Memory B cell (primary cell): ENCODE data around the gene PLPPR3.

Experiments used
- ATAC-seq: fragments of 150-1000 bp; cut with Tn5 transposase; 2 replicates; pipeline ENCODE4 v1.10.0; 2021; ENCODE audit warnings: low read depth, mild to moderate bottlenecking, moderate library complexity
- DNase-seq, 2 donors: peaks; one replicate each; pipeline ENCODE4 v3.0.0; 2022; ENCODE audit warnings: low spot score in 2 of 2
- H3K27ac Mint-ChIP-seq: one replicate; pipeline ENCODE4 v1.8.0; 2022; ENCODE audit warnings: mild to moderate bottlenecking, moderate library complexity, mixed read lengths
- H3K27me3 Mint-ChIP-seq: one replicate; pipeline ENCODE4 v1.8.0; 2022; ENCODE audit warnings: mixed read lengths
- H3K36me3 Mint-ChIP-seq: one replicate; pipeline ENCODE4 v1.8.0; 2022; ENCODE audit warnings: mild to moderate bottlenecking, mixed read lengths
- H3K4me1 Mint-ChIP-seq: one replicate; pipeline ENCODE4 v1.8.0; 2022; ENCODE audit warnings: mixed read lengths
- H3K4me3 Mint-ChIP-seq: one replicate; pipeline ENCODE4 v1.8.0; 2022; ENCODE audit warnings: mild to moderate bottlenecking, moderate library complexity, mixed read lengths
- H3K9me3 Mint-ChIP-seq: one replicate; pipeline ENCODE4 v1.8.0; 2022; ENCODE audit warnings: mixed read lengths

Gene PLPPR3

GRCh38 chr19:780935-781334 lies 40.8 kb downstream of the PLPPR3 start:
- Mint-ChIP-seq H3K9me3 (no peaks in the 10 kb centered on the region), H3K36me3 (no peaks in the 10 kb centered on the region), H3K27ac (no peak overlapping the region), H3K27me3 (no peaks in the 10 kb centered on the region), H3K4me1 (no peaks in the 10 kb centered on the region), H3K4me3 (no peak overlapping the region)
- no peak for DNase-seq
- ATAC-seq, result no peak

GRCh38 chr19:778910-779653 lies 42.7 kb downstream of the PLPPR3 start:
- Mint-ChIP-seq H3K9me3 (no peaks in the 10 kb centered on the region), H3K4me1 (no peaks in the 10 kb centered on the region), H3K36me3 (no peaks in the 10 kb centered on the region), H3K4me3 (no peak overlapping the region), H3K27me3 (no peaks in the 10 kb centered on the region), H3K27ac (no peak overlapping the region)
- no peak for ATAC-seq
- no peak for DNase-seq

- no peak for DNase-seq
- Mint-ChIP-seq H3K4me1 (no peaks in the 10 kb centered on the region), H3K9me3 (no peaks in the 10 kb centered on the region), H3K27me3 (peaks cover 4% of the 10 kb centered on the region), H3K27ac (no peak overlapping the region), H3K36me3 (no peaks in the 10 kb centered on the region), H3K4me3 (no peak overlapping the region)
- ATAC-seq, result no peak
Observed at GRCh38 chr19:776549-776948, 45.2 kb downstream of the PLPPR3 start.

GRCh38 chr19:772730-773436 lies 48.9 kb downstream of the PLPPR3 start:
- Mint-ChIP-seq H3K27me3 (peaks cover 4% of the 10 kb centered on the region), H3K4me3 (no peak overlapping the region)

GRCh38 chr19:772063-772462 lies 49.7 kb downstream of the PLPPR3 start:
- peaks cover 3% of the 10 kb centered on the region for H3K4me1 Mint-ChIP-seq
- no peaks in the 10 kb centered on the region for H3K9me3 Mint-ChIP-seq
- ATAC-seq, result no peak
- H3K4me3 Mint-ChIP-seq, result no peak overlapping the region
- H3K27ac Mint-ChIP-seq, result peak overlapping the region; percentile 22
- no peak for DNase-seq
- H3K27me3 Mint-ChIP-seq, result peaks cover 6% of the 10 kb centered on the region
- no peaks in the 10 kb centered on the region for H3K36me3 Mint-ChIP-seq

More at GRCh38 chr19:772730-773436, 48.9 kb downstream of the PLPPR3 start:
- Mint-ChIP-seq H3K36me3 (no peaks in the 10 kb centered on the region), H3K4me1 (peaks cover 3% of the 10 kb centered on the region), H3K27ac (no peak overlapping the region), H3K9me3 (no peaks in the 10 kb centered on the region)
- no peak for DNase-seq
- no peak for ATAC-seq

- H3K27me3 Mint-ChIP-seq, result peaks cover 9% of the 10 kb centered on the region
- ATAC-seq (peak; percentile 67), DNase-seq (peak in 1 of 2 donors; percentile 32)
- H3K27ac Mint-ChIP-seq, result no peak overlapping the region
- no peak overlapping the region for H3K4me3 Mint-ChIP-seq
- H3K36me3 Mint-ChIP-seq, result peaks cover 2% of the 10 kb centered on the region
- H3K9me3 Mint-ChIP-seq, result no peaks in the 10 kb centered on the region
- peaks cover 3% of the 10 kb centered on the region for H3K4me1 Mint-ChIP-seq
Observed at GRCh38 chr19:771332-771785, 50.4 kb downstream of the PLPPR3 start.

- no peak overlapping the region for H3K27ac Mint-ChIP-seq
- H3K4me1 Mint-ChIP-seq, result peaks cover 3% of the 10 kb centered on the region
- DNase-seq, result no peak
- peaks cover 9% of the 10 kb centered on the region for H3K27me3 Mint-ChIP-seq
- ATAC-seq, result no peak
- no peak overlapping the region for H3K4me3 Mint-ChIP-seq
- no peaks in the 10 kb centered on the region for H3K9me3 Mint-ChIP-seq
- H3K36me3 Mint-ChIP-seq, result peaks cover 2% of the 10 kb centered on the region
Observed at GRCh38 chr19:769616-770015, 52.1 kb downstream of the PLPPR3 start.

- ATAC-seq, result no peak
Observed at GRCh38 chr19:768424-768823, 53.3 kb downstream of the PLPPR3 start.

GRCh38 chr19:765179-765738 lies 56.5 kb downstream of the PLPPR3 start:
- Mint-ChIP-seq H3K27me3 (peaks cover 5% of the 10 kb centered on the region), H3K36me3 (peaks cover 2% of the 10 kb centered on the region)

More at GRCh38 chr19:768424-768823, 53.3 kb downstream of the PLPPR3 start:
- peaks cover 9% of the 10 kb centered on the region for H3K27me3 Mint-ChIP-seq
- no peaks in the 10 kb centered on the region for H3K9me3 Mint-ChIP-seq
- H3K4me3 Mint-ChIP-seq, result no peak overlapping the region
- peaks cover 3% of the 10 kb centered on the region for H3K4me1 Mint-ChIP-seq
- peaks cover 2% of the 10 kb centered on the region for H3K36me3 Mint-ChIP-seq
- no peak overlapping the region for H3K27ac Mint-ChIP-seq
- DNase-seq, result no peak

GRCh38 chr19:764301-764700 lies 57.5 kb downstream of the PLPPR3 start:
- Mint-ChIP-seq H3K36me3 (peaks cover 2% of the 10 kb centered on the region), H3K27ac (no peak overlapping the region), H3K4me3 (no peak overlapping the region), H3K9me3 (peaks cover 3% of the 10 kb centered on the region), H3K27me3 (peaks cover 5% of the 10 kb centered on the region), H3K4me1 (no peaks in the 10 kb centered on the region)
- DNase-seq, result no peak
- ATAC-seq, result no peak

More at GRCh38 chr19:765179-765738, 56.5 kb downstream of the PLPPR3 start:
- Mint-ChIP-seq H3K4me3 (no peak overlapping the region), H3K9me3 (no peaks in the 10 kb centered on the region), H3K27ac (no peak overlapping the region), H3K4me1 (peaks cover 1% of the 10 kb centered on the region)
- no peak for ATAC-seq
- no peak for DNase-seq

GRCh38 chr19:763869-764268 lies 57.9 kb downstream of the PLPPR3 start:
- Mint-ChIP-seq H3K27ac (no peak overlapping the region), H3K9me3 (peaks cover 3% of the 10 kb centered on the region), H3K27me3 (peaks cover 5% of the 10 kb centered on the region), H3K4me3 (no peak overlapping the region), H3K36me3 (peaks cover 2% of the 10 kb centered on the region), H3K4me1 (no peaks in the 10 kb centered on the region)
- DNase-seq (no peak), ATAC-seq (no peak)

GRCh38 chr19:763181-763580 lies 58.6 kb downstream of the PLPPR3 start:
- Mint-ChIP-seq H3K27ac (no peak overlapping the region), H3K9me3 (peaks cover 3% of the 10 kb centered on the region), H3K27me3 (peaks cover 5% of the 10 kb centered on the region), H3K4me1 (no peaks in the 10 kb centered on the region), H3K4me3 (no peak overlapping the region), H3K36me3 (peaks cover 3% of the 10 kb centered on the region)
- DNase-seq (no peak), ATAC-seq (no peak)
